GM12891 (cell line): ENCODE measurements around the gene ATAD2B.

Experiments
- PAX5 ChIP-seq: IDR thresholded peaks from 2 replicates; pipeline ENCODE4 v1.6.1; 2011; ENCODE audit warnings: low read length, moderate library complexity, mild to moderate bottlenecking; ENCODE audit not compliant: insufficient read depth, severe bottlenecking
- POLR2A ChIP-seq: IDR thresholded peaks from 2 replicates; pipeline ENCODE4 v1.6.1; 2011; ENCODE audit warnings: low read depth, low read length, control low read depth
- POLR2AphosphoS5 ChIP-seq: IDR thresholded peaks from 2 replicates; pipeline ENCODE4 v1.6.1; 2011; ENCODE audit warnings: low read depth, low read length, control low read depth
- SPI1 ChIP-seq: IDR thresholded peaks from 2 replicates; pipeline ENCODE4 v1.6.1; 2011; ENCODE audit warnings: low read depth, low read length, control low read depth

- TF ChIP-seq POLR2A = no peak
- no peak for TF ChIP-seq SPI1
- TF ChIP-seq PAX5 = no peak
- no peak for TF ChIP-seq POLR2AphosphoS5
Observed at GRCh38 chr2:23826771-23827170, 100.2 kb downstream of the ATAD2B start.
